SK-N-MC (cell line): ENCODE data around the gene PARD3B.

Experiments used
- DNase-seq: peaks from one replicate; pipeline ENCODE4 v3.0.0-alpha.2; 2011; ENCODE audit warnings: low read depth, low spot score
- H3K27ac ChIP-seq: fragments of 200-600 bp; sonication (generic); 2 replicates; pipeline ENCODE4 v1.5.1; 2016; ENCODE audit warnings: mixed run types
- H3K36me3 ChIP-seq: fragments of 200-600 bp; sonication (generic); 2 replicates; pipeline ENCODE4 v1.6.1; 2017; ENCODE audit warnings: antibody characterized with exemption, low read length, mixed read lengths; ENCODE audit not compliant: insufficient read depth
- H3K4me3 ChIP-seq: fragments of 200-600 bp; sonication (generic); 2 replicates; pipeline ENCODE4 v1.5.1; 2016
- H3K9ac ChIP-seq: fragments of 200-600 bp; sonication (generic); 2 replicates; pipeline ENCODE4 v1.8.0; 2017; ENCODE audit warnings: mixed run types, mixed read lengths; ENCODE audit not compliant: insufficient read length
- H3K9me3 ChIP-seq: fragments of 200-600 bp; sonication (generic); 2 replicates; pipeline ENCODE4 v1.6.1; 2017; ENCODE audit warnings: low read depth, mild to moderate bottlenecking, antibody characterized with exemption, low read length, moderate library complexity, mixed read lengths
- EZH2 ChIP-seq: fragments of 200-600 bp; sonication (generic); IDR thresholded peaks from one replicate; pipeline ENCODE4 v1.6.1; 2017; ENCODE audit warnings: antibody characterized with exemption
- FOXP2 ChIP-seq: optimal IDR thresholded peaks from 2 replicates; pipeline ENCODE3; 2011; ENCODE audit warnings: mild to moderate bottlenecking, moderate library complexity; ENCODE audit not compliant: insufficient read depth; ENCODE audit errors: extremely low read length, control extremely low read depth
- POLR2AphosphoS5 ChIP-seq: IDR thresholded peaks from 2 replicates; pipeline ENCODE4 v1.6.1; 2012; ENCODE audit warnings: mild to moderate bottlenecking, low read depth, low read length, borderline replicate concordance

Gene PARD3B

GRCh38 chr2:204796581-204796980, 251.3 kb downstream of the PARD3B start:
- no peak overlapping the region for H3K9ac ChIP-seq
- H3K36me3 ChIP-seq, result no peaks in the 10 kb centered on the region
- no peak for DNase-seq
- no peak for TF ChIP-seq EZH2
- no peak for TF ChIP-seq POLR2AphosphoS5
- no peak for TF ChIP-seq FOXP2
- no peaks in the 10 kb centered on the region for H3K9me3 ChIP-seq
- H3K4me3 ChIP-seq, result no peak overlapping the region
- no peak overlapping the region for H3K27ac ChIP-seq

GRCh38 chr2:204799791-204800190, 254.5 kb downstream of the PARD3B start:
- no peaks in the 10 kb centered on the region for H3K9me3 ChIP-seq
- no peaks in the 10 kb centered on the region for H3K36me3 ChIP-seq
- H3K4me3 ChIP-seq, result no peak overlapping the region
- H3K27ac ChIP-seq, result no peak overlapping the region
- no peak for DNase-seq
- no peak overlapping the region for H3K9ac ChIP-seq
- TF ChIP-seq FOXP2, result no peak
- TF ChIP-seq EZH2, result no peak
- no peak for TF ChIP-seq POLR2AphosphoS5

- no peak for TF ChIP-seq FOXP2
- no peak for TF ChIP-seq POLR2AphosphoS5
- no peak for TF ChIP-seq EZH2
- Histone ChIP-seq H3K9ac (no peak overlapping the region), H3K27ac (no peak overlapping the region)
Measured at GRCh38 chr2:204808494-204808893, 263.2 kb downstream of the PARD3B start.

GRCh38 chr2:204824751-204825453, 279.6 kb downstream of the PARD3B start:
- Histone ChIP-seq H3K9ac (no peak overlapping the region), H3K9me3 (no peaks in the 10 kb centered on the region), H3K27ac (no peak overlapping the region), H3K4me3 (no peak overlapping the region), H3K36me3 (no peaks in the 10 kb centered on the region)
- DNase-seq, result peak; percentile 76
- no peak for TF ChIP-seq POLR2AphosphoS5
- TF ChIP-seq FOXP2, result no peak
- TF ChIP-seq EZH2, result no peak

More at GRCh38 chr2:204808494-204808893, 263.2 kb downstream of the PARD3B start:
- Histone ChIP-seq H3K36me3 (no peaks in the 10 kb centered on the region), H3K9me3 (no peaks in the 10 kb centered on the region), H3K4me3 (no peak overlapping the region)
- no peak for DNase-seq

- H3K4me3 ChIP-seq, result no peak overlapping the region
- H3K9ac ChIP-seq, result no peak overlapping the region
- no peak for DNase-seq
- H3K36me3 ChIP-seq, result no peaks in the 10 kb centered on the region
- TF ChIP-seq POLR2AphosphoS5 (no peak), FOXP2 (no peak), EZH2 (no peak)
- no peaks in the 10 kb centered on the region for H3K9me3 ChIP-seq
- no peak overlapping the region for H3K27ac ChIP-seq
Measured at GRCh38 chr2:204825681-204826080, 280.4 kb downstream of the PARD3B start.

GRCh38 chr2:204827701-204828590, 282.7 kb downstream of the PARD3B start:
- TF ChIP-seq EZH2 (no peak), POLR2AphosphoS5 (no peak), FOXP2 (no peak)
- H3K27ac ChIP-seq, result no peak overlapping the region
- H3K9me3 ChIP-seq, result no peaks in the 10 kb centered on the region
- H3K9ac ChIP-seq, result no peak overlapping the region
- H3K4me3 ChIP-seq, result 0 out of 2 replicates have a peak overlapping the region, but pooled peaks have one; percentile 18
- H3K36me3 ChIP-seq, result no peaks in the 10 kb centered on the region
- DNase-seq, result no peak

- H3K9ac ChIP-seq, result no peak overlapping the region
- no peak for DNase-seq
- no peak overlapping the region for H3K4me3 ChIP-seq
- no peaks in the 10 kb centered on the region for H3K9me3 ChIP-seq
- H3K36me3 ChIP-seq, result no peaks in the 10 kb centered on the region
- TF ChIP-seq EZH2, result no peak
- TF ChIP-seq FOXP2, result no peak
- TF ChIP-seq POLR2AphosphoS5, result no peak
- H3K27ac ChIP-seq, result no peak overlapping the region
Measured at GRCh38 chr2:204834716-204835384, 289.6 kb downstream of the PARD3B start.

- Histone ChIP-seq H3K36me3 (no peaks in the 10 kb centered on the region), H3K27ac (no peak overlapping the region), H3K9ac (no peak overlapping the region), H3K4me3 (no peak overlapping the region), H3K9me3 (no peaks in the 10 kb centered on the region)
- TF ChIP-seq FOXP2, result no peak
- no peak for TF ChIP-seq POLR2AphosphoS5
- no peak for TF ChIP-seq EZH2
- no peak for DNase-seq
Measured at GRCh38 chr2:204835786-204836185, 290.5 kb downstream of the PARD3B start.
